T47D (cell line): Measurements from ENCODE around the gene TMEM17.
A peak's percentile ranks its signal among the peaks of the same experiment; 100 is the strongest.

Source experiments
- DNase-seq, 2 experiments: peaks; one replicate each; pipeline versions ENCODE4 v3.0.0 to v3.0.0-alpha.2; 2011 to 2012; ENCODE audit warnings: low read depth in 1 of 2, low spot score in 1 of 2
- JUND ChIP-seq: IDR thresholded peaks from 2 replicates; pipeline ENCODE4 v1.6.1; 2012; ENCODE audit warnings: low read depth
- in situ Hi-C: cut with HindIII; loops from 2 replicates; pipeline ENCODE4 v1.10.0; 2016; ENCODE audit warnings: low sequenced_read_pairs, low pct_unique_long_range_greater_than_20kb

Gene TMEM17

DNA sequence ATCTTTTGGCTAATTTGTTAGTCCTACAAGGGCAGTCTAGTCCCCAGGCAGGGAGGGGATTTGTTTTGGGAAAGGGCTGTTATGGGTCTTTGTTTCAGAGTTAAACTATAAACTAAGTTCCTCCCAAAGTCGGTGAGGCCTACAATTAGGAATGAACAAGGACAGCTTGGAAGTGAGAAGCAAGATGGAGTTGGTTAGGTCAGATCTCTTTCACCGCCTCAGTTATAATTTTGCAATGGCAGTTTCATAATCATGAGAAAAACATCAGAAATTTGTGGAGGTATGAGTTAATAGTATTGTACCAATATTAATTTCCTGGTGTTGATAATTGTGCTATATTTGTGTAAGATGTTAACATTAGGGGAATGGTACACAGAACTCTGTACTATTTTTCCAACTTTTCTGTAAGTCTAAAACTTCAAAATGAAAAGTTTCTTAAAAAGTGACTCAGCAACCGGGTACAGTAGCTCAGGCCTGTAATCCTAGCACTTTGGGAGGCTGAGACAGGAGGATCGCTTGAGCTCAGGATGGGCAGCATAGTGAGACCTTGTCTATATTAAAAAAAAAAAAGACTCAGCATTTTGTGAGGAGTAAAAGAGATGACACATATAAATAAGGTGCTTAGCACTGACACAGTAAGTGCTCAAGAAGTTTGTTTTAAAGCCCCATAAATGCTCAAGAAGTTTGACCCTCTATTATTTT is 40.8 kb downstream of the TMEM17 start:
- DNase-seq: no peak
- no peak for TF ChIP-seq JUND
- in situ Hi-C loops: no loop called here

DNA sequence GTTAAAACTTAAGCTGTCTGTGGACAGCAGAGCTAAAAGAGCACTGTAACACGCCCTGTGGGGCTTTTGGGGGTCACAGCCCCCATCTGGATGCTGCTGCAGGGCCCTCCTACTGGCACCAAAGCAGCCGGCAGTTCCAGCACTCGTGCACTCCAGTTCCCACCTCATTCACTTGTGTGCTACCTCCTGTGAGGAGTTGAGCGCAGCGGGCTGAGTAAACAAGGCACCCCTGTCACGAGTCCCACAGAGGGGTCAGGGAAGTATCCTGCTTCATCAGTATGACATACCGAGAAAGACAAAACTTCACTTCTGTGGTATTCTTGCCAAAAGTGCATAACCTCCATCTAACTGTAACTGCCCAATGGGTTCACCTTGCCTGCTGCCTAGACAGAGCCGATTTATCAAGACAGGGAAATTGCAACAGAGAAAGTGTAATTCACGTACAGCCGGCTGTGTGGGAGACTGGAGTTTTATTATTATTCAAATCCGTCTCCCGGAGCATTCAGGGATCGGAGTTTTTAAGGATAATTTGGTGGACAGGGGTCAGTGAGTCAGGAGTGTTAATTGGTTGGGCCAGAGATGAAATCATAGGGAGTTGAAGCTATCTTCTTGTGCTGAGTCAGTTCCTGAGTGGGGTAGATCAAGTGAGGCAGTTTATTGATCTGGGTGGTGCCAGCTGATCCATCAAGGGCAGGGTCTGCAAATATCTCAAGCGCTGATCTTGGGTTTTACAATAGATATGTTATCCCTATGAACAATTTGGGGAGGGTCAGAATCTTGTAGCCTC is 41.6 kb downstream of the TMEM17 start:
- no peak for DNase-seq
- TF ChIP-seq JUND: no peak
- in situ Hi-C loops: no loop called here

DNA sequence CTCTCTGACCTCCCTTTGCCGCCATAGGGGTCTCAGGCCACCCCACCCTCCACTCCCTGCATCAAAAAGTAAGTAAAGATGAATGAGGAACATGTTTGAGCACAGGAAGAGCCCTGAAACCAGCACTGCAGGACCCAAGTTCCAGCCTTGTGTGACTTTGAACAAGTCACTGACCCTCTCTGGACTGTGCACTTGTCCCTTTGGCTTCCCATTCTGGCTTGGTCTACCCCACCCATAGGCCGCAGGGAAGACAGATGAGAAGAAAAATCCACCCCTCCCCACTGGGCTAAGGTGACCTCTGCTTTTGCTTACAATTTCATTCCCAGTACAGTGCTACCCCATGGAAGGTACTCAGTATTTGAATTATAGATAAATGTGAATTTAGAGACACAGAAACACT is 43.8 kb downstream of the TMEM17 start:
- in situ Hi-C loops: no loop called here
- no peak for DNase-seq
- no peak for TF ChIP-seq JUND

DNA sequence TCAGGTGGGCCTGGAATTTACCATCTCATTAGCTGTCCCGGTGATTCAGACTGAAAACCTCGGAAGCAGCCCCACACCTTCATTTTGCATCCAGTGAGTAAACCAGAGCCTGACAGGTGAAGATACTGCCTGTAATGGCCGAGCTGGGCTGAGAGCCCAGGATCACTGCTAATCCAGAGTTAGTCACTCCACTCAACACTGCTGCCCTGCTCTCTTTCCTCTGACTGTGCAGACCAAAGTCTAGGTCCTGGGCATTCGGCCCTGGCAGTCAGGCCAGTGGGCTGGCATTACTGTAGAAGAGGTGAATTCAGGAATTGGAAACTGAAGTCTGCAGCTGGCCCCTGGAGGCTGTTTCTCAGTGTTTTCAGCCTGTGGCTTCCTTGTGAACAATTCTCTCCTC is 44.3 kb downstream of the TMEM17 start:
- in situ Hi-C loops: no loop called here
- no peak for TF ChIP-seq JUND
- no peak for DNase-seq

DNA sequence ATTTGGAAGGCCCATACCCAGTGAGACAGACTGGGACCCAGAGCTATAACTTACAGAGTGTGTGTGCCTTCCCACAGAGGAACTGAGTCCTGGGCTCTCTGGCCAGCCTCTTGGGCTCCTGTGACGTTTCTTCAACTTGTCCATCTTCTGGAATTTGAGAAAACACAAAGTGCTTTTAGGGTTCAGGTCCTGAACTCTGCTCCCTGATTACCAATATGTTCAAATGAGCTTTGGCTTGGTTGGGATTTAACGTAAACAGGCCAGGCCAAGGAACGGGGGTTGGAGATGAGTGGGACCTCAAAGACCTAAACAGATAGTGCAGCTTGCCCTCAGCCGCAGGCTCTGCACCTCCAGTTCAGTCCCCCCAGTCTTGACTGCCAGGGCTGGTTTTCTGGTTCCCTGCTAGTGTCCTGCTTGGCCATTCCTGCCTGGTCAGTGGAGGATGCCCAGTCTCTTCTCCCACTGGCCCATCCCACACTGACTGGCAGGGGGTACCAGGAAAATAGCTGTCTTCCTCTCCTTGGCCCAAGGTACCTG is 44.9 kb downstream of the TMEM17 start:
- DNase-seq: no peak
- in situ Hi-C loops: no loop called here
- no peak for TF ChIP-seq JUND

DNA sequence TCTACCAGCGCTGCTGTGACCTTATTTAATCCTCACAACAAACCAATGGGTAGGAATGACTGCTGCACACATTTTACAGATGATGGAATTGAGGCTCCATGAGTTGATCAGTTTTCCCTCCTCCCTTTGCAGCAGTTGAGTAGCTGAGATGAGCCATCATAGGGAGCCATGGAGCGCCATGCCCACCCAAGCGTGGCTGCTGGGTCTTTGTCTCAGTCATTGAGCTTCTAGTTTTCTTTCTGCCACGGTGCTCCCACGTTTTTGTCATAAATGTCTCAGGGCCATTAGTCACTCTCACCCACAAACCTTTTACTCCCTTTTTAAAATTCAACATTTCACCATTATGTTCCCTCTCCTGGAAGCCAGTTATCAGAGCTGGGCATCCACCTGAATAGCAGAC is 45.8 kb downstream of the TMEM17 start:
- no peak for DNase-seq
- in situ Hi-C loops: no loop called here
- TF ChIP-seq JUND: no peak

DNA sequence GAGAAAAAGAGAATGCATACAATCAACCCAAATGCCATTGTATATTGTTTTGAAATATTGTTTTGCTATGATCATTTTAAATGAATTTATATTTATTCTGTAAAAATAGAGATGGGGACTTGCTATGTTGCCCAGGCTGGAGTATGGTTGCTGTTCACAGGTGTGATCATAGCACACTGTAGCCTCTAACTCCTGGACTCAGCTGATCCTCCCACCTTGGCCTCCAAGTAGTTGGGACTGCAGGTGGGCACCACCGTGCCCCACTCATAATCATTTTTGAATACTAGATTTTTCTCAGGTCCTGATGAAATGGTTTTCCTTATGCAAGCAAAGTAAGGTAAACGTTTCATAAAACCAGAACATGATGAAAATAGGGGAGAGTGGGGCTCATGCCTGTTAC is 46.3 kb downstream of the TMEM17 start:
- no peak for DNase-seq
- in situ Hi-C loops: no loop called here
- TF ChIP-seq JUND: no peak

DNA sequence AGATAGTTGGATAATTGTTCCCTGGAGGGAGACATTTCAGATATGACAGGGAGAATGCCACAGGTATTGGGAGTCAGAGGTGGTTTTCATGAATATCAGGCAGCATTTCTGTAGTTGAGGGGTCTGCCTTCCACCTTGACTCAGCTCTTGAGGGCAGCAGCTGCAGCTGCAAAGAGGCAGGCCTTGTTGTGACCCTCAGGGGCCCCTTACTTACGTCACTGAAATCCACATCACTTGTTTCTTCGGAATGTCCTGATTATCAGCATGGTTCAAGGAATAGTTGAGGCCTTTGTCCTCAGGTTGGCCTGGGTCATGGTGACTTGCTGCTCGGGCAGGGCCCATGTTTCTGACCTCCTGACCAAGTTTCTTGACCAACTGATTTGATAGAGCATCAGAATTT is 46.9 kb downstream of the TMEM17 start:
- no peak for TF ChIP-seq JUND
- in situ Hi-C loops: no loop called here
- no peak for DNase-seq

DNA sequence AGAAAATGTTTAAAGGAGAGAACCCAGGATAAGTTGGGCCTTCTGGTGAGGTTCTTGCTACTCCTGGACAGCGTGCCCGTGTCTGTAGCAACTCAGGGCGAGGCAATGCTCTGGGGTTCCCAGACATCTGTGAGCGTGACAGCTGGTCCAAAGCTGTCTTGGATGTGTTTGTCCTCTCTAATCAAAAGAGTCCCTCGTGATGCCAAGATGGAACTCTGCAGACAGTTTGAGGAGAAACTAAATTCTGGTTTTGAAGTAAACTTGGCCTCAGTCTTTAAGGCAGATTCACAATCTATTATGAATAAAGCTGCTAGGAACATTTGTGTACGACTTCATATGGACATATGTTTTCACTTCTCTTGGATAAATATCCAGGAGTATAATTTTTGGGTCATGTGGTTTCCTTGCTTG is 47.3 kb downstream of the TMEM17 start:
- no peak for DNase-seq
- in situ Hi-C loops: no loop called here
- TF ChIP-seq JUND: no peak

DNA sequence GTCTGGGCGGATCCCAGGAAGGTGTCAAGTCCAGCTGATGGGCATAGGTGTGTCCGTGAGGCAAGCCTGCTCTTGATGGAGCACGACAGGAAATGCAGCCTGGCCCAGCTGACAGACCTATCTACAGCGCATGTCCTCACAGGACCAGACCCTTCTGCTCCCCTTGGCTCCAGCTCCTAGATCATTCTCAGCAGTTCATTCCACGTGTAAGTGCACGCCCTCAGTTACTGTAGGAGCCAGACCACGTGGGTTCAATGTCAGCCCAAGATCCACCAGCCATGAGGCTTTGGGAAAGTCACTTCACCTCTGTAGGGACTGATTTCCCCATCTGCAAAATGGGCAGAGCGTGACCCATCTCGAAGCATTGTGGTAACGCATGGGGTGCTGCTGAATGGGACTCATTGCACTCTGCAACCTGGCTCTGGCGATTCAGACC is 47.8 kb downstream of the TMEM17 start:
- in situ Hi-C loops: no loop called here
- TF ChIP-seq JUND: no peak
- DNase-seq: no peak

DNA sequence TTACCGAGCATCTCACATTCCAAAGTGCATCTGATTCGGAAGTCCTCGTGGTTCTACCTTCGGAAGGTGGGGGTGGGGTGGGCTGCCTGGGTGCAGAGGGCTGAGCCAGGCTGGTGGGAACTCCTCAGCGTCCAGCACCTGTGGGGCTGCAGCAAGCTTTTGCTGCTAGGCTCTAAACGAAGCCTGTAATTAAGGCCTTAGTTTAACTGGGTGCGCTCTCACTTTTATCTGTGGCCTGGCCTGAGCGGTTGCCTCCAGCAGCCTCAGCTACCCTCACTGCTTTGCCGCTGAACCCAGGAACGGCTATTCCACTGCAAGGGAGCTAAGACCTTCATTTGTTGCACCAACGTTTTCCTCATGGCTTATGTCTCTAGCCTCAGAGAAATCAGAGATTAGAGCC is 48.4 kb downstream of the TMEM17 start:
- DNase-seq: no peak
- no peak for TF ChIP-seq JUND
- in situ Hi-C loops: no loop called here

DNA sequence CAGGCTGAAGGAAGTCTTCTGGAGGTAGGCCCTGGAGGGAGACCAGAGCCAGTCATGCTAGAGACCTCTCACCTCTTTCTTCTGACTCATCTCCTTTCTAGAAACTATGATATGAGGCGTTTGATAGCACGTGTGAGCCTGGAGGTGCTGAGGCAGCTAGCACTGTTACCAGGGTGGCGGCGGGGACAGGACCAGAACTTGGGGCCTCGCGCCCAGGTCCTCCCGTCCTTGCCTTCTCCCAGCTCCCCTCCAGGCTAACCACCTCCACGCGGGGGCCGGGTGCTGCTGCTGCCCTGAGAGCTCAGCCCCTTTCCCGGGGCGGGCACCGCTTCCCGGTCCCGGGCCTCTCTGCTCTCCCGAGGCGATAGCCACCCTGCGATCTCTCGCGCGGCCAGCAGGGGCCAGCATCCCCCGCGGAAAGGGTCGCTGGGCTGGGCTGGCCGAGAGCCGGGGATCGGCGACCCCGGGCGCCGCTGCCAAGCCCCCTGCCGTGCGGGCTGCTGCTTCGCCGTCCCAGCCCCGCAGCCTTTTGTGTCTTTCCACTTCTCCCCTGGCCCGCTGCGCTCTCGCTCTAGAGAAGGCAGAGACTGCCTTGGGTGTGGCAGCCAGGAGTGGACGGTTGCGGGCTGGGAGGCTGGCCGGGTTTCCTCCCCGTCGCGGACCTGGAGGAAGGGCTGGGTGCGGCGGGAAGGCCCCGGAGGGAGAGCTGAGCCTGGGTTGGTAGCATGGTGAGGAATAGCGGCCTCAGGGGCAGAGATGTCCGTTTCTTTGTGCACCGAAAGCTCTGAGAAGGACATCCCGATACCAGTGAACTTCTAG is 49.1 kb downstream of the TMEM17 start:
- in situ Hi-C loops: no loop called here
- DNase-seq: peak; percentile 44 to 46
- no peak for TF ChIP-seq JUND

DNA sequence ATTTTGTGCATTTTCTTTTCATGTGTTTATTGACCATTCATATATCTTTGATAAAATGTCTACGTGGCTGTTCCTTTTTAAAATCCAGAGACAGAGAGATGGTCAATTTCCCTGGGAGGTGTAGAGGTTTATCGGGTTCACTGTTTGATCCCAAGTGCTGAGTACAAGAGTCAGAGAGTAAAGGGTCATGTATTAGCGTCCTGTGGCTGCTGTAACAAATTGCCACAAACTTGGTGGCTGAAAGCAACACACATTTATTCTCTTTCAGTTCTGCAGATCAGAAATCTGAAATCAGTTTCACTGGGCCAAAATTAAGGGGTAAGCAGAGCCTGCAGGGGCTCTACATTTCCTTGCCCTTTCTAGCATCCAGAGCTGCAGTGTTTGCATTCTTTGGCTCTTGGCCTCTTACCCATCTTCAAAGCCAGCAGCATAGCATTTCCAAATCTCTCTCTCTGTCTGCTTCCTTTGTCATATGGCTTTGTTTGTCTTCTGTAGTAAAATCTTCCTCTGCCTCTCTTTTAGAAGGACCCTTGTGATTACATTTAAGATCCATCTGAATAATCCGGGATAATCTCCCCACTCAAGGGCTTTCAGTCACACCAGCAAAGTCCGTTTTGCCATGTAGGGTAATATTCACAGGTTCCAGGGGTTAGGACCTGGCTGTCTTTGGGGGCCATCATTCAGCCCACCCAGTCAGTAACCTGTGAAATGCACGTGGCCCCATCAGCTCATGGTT is 49.9 kb downstream of the TMEM17 start:
- DNase-seq: no peak
- TF ChIP-seq JUND: no peak
- in situ Hi-C loops: no loop called here
